Activated CD4-positive, alpha-beta T cell treated with anti-CD3 and anti-CD28 coated beads for 36 hours (primary cell): Measurements from ENCODE around the gene TLR8. TPM values are rescaled to one million over a fixed set of nuclear protein-coding genes. Genes with fewer than 3 reads are reported as not detected.

Source experiments
- ATAC-seq: fragments of 200-7000 bp; cut with Tn5 transposase; one replicate; pipeline ENCODE4 v1.10.0; 2021; ENCODE audit warnings: mild to moderate bottlenecking, moderate library complexity
- CTCF ChIA-PET: fragments of 350-600 bp; sonication (Branson Sonifier 250); formaldehyde crosslinking; loops from one replicate; lab custom pipeline; 2021; ENCODE audit warnings: antibody characterized with exemption; lab: Charles Lee
- POLR2A ChIA-PET: fragments of 350-600 bp; sonication (Branson Sonifier 250); formaldehyde crosslinking; loops from one replicate; lab custom pipeline; 2021; ENCODE audit warnings: antibody characterized with exemption, inconsistent platforms; lab: Charles Lee
- DNase-seq: peaks from one replicate; pipeline ENCODE4 v3.0.0-alpha.2; 2020
- H3K27ac Mint-ChIP-seq: one replicate; pipeline ENCODE4 v1.8.0; 2021; ENCODE audit warnings: mixed read lengths
- H3K27me3 Mint-ChIP-seq: one replicate; pipeline ENCODE4 v1.8.0; 2021; ENCODE audit warnings: mixed read lengths
- H3K36me3 Mint-ChIP-seq: one replicate; pipeline ENCODE4 v1.8.0; 2021; ENCODE audit warnings: low read depth, mixed read lengths
- H3K4me1 Mint-ChIP-seq: one replicate; pipeline ENCODE4 v1.8.0; 2021; ENCODE audit warnings: mixed read lengths
- H3K4me3 Mint-ChIP-seq: one replicate; pipeline ENCODE4 v1.8.0; 2021; ENCODE audit warnings: mild to moderate bottlenecking, moderate library complexity, mixed read lengths
- H3K9me3 Mint-ChIP-seq: one replicate; pipeline ENCODE4 v1.8.0; 2021; ENCODE audit warnings: low read depth, mixed read lengths
- intact Hi-C, 2 experiments: fragments of 100-400 bp; cut with DNase I in 1 of 2; cut with micrococcal nuclease in 1 of 2; formaldehyde crosslinking; loops; one replicate each; pipeline versions ENCODE4 v1.14.2 to v1.15.1; 2022 to 2024; cut with DNase I, micrococcal nuclease
- total RNA-seq, 2 experiments: library from RNA; stranded (reverse); gene quantifications; one replicate each; pipeline ENCODE4 v1.2.3, GENCODE V29; 2021

The TLR8 gene
- total RNA-seq, 2 experiments from 2014 or later, result not detected

DNA sequence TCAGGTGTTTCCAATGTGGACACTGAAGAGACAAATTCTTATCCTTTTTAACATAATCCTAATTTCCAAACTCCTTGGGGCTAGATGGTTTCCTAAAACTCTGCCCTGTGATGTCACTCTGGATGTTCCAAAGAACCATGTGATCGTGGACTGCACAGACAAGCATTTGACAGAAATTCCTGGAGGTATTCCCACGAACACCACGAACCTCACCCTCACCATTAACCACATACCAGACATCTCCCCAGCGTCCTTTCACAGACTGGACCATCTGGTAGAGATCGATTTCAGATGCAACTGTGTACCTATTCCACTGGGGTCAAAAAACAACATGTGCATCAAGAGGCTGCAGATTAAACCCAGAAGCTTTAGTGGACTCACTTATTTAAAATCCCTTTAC, 20.9 kb upstream of the TLR8 start:
- ChIA-PET POLR2A (no interaction called here), CTCF (no interaction called here)
- no peak overlapping the region for H3K27ac Mint-ChIP-seq
- peaks cover 6% of the 10 kb centered on the region for H3K4me1 Mint-ChIP-seq
- peaks cover 3% of the 10 kb centered on the region for H3K27me3 Mint-ChIP-seq
- no peaks in the 10 kb centered on the region for H3K9me3 Mint-ChIP-seq
- no peak overlapping the region for H3K4me3 Mint-ChIP-seq
- no peaks in the 10 kb centered on the region for H3K36me3 Mint-ChIP-seq
- DNase-seq (no peak), ATAC-seq (no peak)
- intact Hi-C loops, result no loop called here

DNA sequence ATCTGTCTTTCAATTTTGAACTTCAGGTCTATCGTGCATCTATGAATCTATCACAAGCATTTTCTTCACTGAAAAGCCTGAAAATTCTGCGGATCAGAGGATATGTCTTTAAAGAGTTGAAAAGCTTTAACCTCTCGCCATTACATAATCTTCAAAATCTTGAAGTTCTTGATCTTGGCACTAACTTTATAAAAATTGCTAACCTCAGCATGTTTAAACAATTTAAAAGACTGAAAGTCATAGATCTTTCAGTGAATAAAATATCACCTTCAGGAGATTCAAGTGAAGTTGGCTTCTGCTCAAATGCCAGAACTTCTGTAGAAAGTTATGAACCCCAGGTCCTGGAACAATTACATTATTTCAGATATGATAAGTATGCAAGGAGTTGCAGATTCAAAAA, 19.9 kb upstream of the TLR8 start:
- no peaks in the 10 kb centered on the region for H3K36me3 Mint-ChIP-seq
- DNase-seq (no peak), ATAC-seq (no peak)
- CTCF ChIA-PET, result no interaction called here
- no peak overlapping the region for H3K27ac Mint-ChIP-seq
- no peak overlapping the region for H3K4me3 Mint-ChIP-seq
- H3K9me3 Mint-ChIP-seq, result no peaks in the 10 kb centered on the region
- peaks cover 3% of the 10 kb centered on the region for H3K27me3 Mint-ChIP-seq
- H3K4me1 Mint-ChIP-seq, result peaks cover 16% of the 10 kb centered on the region
- POLR2A ChIA-PET, result no interaction called here
- intact Hi-C loops, result no loop called here

DNA sequence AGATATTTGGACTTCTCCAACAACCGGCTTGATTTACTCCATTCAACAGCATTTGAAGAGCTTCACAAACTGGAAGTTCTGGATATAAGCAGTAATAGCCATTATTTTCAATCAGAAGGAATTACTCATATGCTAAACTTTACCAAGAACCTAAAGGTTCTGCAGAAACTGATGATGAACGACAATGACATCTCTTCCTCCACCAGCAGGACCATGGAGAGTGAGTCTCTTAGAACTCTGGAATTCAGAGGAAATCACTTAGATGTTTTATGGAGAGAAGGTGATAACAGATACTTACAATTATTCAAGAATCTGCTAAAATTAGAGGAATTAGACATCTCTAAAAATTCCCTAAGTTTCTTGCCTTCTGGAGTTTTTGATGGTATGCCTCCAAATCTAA, 19.3 kb upstream of the TLR8 start:
- Mint-ChIP-seq H3K36me3 (no peaks in the 10 kb centered on the region), H3K27ac (no peak overlapping the region), H3K4me3 (no peak overlapping the region), H3K4me1 (peaks cover 20% of the 10 kb centered on the region), H3K27me3 (no peaks in the 10 kb centered on the region), H3K9me3 (no peaks in the 10 kb centered on the region)
- DNase-seq (no peak), ATAC-seq (no peak)
- ChIA-PET POLR2A (no interaction called here), CTCF (no interaction called here)
- intact Hi-C loops, result no loop called here

DNA sequence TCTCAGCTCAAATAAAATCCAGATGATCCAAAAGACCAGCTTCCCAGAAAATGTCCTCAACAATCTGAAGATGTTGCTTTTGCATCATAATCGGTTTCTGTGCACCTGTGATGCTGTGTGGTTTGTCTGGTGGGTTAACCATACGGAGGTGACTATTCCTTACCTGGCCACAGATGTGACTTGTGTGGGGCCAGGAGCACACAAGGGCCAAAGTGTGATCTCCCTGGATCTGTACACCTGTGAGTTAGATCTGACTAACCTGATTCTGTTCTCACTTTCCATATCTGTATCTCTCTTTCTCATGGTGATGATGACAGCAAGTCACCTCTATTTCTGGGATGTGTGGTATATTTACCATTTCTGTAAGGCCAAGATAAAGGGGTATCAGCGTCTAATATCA, 18.7 kb upstream of the TLR8 start:
- H3K9me3 Mint-ChIP-seq, result no peaks in the 10 kb centered on the region
- CTCF ChIA-PET, result interaction anchor here (0.6 kb wide), 1 partner anchor 84 kb away, joined by 4 read pairs; no protein-coding TSS in a partner anchor

DNA sequence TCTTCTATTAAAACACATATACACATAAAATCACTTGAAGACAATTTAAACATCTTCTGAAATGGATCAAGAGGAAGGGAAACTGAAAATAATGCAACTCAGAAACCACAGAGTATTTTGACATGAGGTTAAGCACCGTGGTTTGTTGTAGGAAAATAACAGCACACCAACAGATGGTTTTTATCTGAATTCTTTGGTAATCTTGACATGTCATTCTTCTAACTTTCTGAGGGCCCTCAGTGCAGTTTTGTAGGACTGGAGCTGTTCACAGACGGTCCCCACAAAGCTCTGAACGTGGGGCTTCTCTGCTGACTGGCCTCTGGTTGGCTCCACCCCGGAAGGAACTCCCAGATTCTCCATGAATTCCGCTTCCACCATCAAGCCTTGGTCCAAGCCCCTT, 16.0 kb upstream of the TLR8 start:
- no peaks in the 10 kb centered on the region for H3K27me3 Mint-ChIP-seq
- ChIA-PET CTCF (interaction anchor here (1.0 to 2.2 kb wide), 4 partner anchors 76 to 189 kb away, joined by 3 to 7 read pairs (median 4); no protein-coding TSS in a partner anchor), POLR2A (no interaction called here)
- ATAC-seq (peak; percentile 30), DNase-seq (no peak)
- H3K4me3 Mint-ChIP-seq, result no peak overlapping the region
- no peaks in the 10 kb centered on the region for H3K36me3 Mint-ChIP-seq
- H3K9me3 Mint-ChIP-seq, result no peaks in the 10 kb centered on the region
- H3K4me1 Mint-ChIP-seq, result peaks cover 27% of the 10 kb centered on the region
- peak overlapping the region; percentile 29 for H3K27ac Mint-ChIP-seq
- intact Hi-C loops, result loop anchor here in 1 of 2 experiments (5.0 kb wide), 1 partner anchor 188 kb away; no protein-coding TSS in a partner anchor

More for the DNA sequence above, 18.7 kb upstream of the TLR8 start:
- Mint-ChIP-seq H3K36me3 (no peaks in the 10 kb centered on the region), H3K27ac (no peak overlapping the region), H3K4me1 (peaks cover 25% of the 10 kb centered on the region), H3K27me3 (no peaks in the 10 kb centered on the region), H3K4me3 (no peak overlapping the region)
- intact Hi-C loops, result no loop called here
- DNase-seq (no peak), ATAC-seq (no peak)
- POLR2A ChIA-PET, result no interaction called here

DNA sequence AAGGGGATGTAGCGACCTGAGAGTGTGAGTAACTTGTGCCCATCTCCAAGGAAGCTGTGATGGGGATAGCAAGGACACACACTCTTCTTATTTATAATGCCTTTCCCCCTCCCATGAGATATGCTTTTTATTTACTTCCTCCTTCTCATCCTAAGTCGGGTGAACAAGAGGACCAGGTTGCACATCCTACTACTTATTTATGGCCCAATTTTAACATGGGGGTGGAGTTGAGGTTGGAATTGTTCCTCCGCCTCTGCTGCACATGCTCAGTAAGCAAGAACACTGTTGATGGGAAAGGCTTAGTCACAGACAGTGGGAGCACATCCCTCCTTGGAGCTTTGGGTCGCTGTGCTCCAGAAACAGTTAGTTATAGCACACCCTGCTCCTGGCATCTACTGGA, 15.2 kb upstream of the TLR8 start:
- POLR2A ChIA-PET, result no interaction called here
- H3K27ac Mint-ChIP-seq, result peak overlapping the region; percentile 13
- no peak overlapping the region for H3K4me3 Mint-ChIP-seq
- intact Hi-C loops, result loop anchor here in 1 of 2 experiments (5.0 kb wide), 1 partner anchor 189 kb away; no protein-coding TSS in a partner anchor
- no peaks in the 10 kb centered on the region for H3K36me3 Mint-ChIP-seq
- CTCF ChIA-PET, result interaction anchor here (1.0 to 2.2 kb wide), 5 partner anchors 9 to 189 kb away, joined by 3 to 7 read pairs (median 4); no protein-coding TSS in a partner anchor
- no peaks in the 10 kb centered on the region for H3K9me3 Mint-ChIP-seq
- DNase-seq (no peak), ATAC-seq (no peak)
- H3K27me3 Mint-ChIP-seq, result no peaks in the 10 kb centered on the region
- peaks cover 27% of the 10 kb centered on the region for H3K4me1 Mint-ChIP-seq

DNA sequence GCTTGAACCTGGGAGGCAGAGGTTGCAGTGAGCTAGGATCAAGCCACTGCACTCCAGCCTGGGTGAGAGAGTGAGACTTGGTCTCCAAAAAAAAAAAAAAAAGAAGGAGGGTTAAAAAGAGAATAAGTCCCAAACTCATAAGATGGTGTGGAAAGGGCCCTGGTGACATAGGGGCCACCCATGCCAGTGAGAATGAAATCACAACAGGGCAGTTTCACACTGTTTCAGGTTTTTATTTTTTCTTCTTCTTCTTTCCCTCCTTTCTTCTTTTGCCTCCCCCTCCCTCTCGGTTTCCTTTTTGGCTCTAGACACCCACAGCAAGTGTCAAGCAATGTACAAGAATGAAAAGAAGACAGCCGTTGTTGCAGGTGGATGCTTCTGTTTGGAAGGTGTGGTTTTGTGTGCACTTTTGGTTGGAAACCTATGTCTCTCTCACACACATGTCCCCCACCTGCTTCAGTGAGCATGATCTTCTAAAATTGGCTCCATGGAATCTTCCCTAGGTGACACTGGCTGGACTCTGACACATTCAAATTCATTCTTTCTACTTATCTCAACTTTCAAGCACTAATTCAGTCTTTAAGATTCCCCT, 14.4 kb upstream of the TLR8 start:
- Mint-ChIP-seq H3K36me3 (no peaks in the 10 kb centered on the region), H3K4me1 (peaks cover 27% of the 10 kb centered on the region), H3K9me3 (no peaks in the 10 kb centered on the region), H3K27ac (no peak overlapping the region), H3K4me3 (no peak overlapping the region), H3K27me3 (no peaks in the 10 kb centered on the region)
- intact Hi-C loops, result loop anchor here in 1 of 2 experiments (5.0 kb wide), 1 partner anchor 190 kb away; no protein-coding TSS in a partner anchor
- ATAC-seq, result peak; percentile 37
- POLR2A ChIA-PET, result no interaction called here
- CTCF ChIA-PET, result interaction anchor here (0.6 to 2.2 kb wide), 5 partner anchors 8 to 190 kb away, joined by 3 to 7 read pairs (median 3); no protein-coding TSS in a partner anchor
- no peak for DNase-seq

DNA sequence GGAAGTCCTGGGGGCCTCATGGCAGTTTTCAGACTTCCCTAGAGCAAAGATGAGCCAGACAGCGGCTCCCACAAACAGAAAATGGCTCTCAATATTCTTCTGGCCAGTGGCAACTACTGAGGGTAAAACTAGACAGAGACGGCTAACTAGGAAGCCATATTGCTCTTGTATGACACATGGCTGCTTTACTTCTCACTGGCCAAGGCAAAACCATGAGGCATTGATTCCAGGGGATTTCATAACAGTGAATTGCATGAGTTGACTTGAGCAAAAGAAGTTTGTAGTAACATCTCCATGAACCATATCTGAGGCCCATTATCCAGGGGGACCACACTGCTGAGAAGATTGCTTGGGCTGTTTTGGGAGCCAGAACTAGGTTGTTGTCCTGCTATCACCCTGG, 13.7 kb upstream of the TLR8 start:
- CTCF ChIA-PET, result interaction anchor here (0.6 to 4.4 kb wide), 3 partner anchors 45 to 78 kb away, joined by 3 to 25 read pairs (median 5); no protein-coding TSS in a partner anchor
- Mint-ChIP-seq H3K36me3 (no peaks in the 10 kb centered on the region), H3K27ac (no peak overlapping the region), H3K4me3 (no peak overlapping the region), H3K4me1 (peaks cover 27% of the 10 kb centered on the region), H3K9me3 (no peaks in the 10 kb centered on the region), H3K27me3 (no peaks in the 10 kb centered on the region)
- POLR2A ChIA-PET, result no interaction called here
- intact Hi-C loops, result loop anchor here in 1 of 2 experiments (5.0 kb wide), 1 partner anchor 190 kb away; no protein-coding TSS in a partner anchor
- no peak for ATAC-seq
- no peak for DNase-seq

DNA sequence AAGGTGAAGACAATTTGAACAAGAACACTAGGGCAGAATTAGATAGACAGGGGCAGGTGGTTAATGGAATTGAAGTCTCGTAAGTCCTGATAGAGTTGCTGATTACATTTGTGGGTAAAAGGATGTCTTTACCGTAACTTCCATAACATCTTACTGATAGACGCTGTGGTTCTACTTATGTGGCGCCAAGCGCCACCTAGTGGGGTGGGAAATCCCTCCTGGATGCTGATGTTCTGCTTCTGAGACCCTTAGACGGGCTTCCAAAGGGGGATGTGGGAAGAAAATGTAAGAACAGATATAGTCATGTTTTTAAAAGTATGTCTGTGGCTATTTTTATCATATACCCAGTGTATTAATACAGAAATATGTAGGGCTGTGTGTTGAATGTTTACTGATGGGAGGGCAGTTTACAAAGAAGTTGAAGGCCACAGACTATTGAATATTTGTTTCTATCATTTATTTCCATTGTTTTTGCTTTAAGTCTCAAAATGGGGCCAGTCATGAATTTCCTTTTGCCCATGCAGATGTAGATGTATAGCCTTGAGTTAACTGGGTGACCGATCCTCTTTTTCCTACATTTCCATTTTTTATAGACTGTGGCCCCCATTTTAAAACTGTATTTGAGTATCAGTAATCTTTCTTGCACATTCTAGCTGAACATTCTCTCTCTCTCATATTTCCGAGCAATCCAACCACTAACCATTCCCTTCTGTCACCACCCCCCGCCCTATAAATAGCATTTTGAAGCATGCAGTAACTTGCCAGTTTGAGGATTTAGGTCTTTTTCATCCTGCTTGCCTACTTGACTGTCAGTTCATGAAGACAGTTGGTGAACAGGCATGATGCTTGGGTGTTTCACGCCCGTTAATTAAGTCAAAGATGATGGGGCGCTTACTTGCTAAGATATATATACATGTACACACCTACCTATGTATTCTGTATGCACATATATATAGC, 12.1 kb upstream of the TLR8 start:
- ATAC-seq (peak; percentile 28), DNase-seq (peak; percentile 67)
- POLR2A ChIA-PET, result no interaction called here
- Mint-ChIP-seq H3K9me3 (no peaks in the 10 kb centered on the region), H3K4me1 (peaks cover 34% of the 10 kb centered on the region), H3K4me3 (no peak overlapping the region), H3K27ac (no peak overlapping the region), H3K36me3 (no peaks in the 10 kb centered on the region), H3K27me3 (no peaks in the 10 kb centered on the region)
- CTCF ChIA-PET, result interaction anchor here (0.9 to 4.4 kb wide), 4 partner anchors 76 to 82 kb away, joined by 3 to 25 read pairs (median 4); no protein-coding TSS in a partner anchor
- intact Hi-C loops, result loop anchor here (1.0 to 5.0 kb wide), 4 partner anchors 80 to 192 kb away; no protein-coding TSS in a partner anchor

DNA sequence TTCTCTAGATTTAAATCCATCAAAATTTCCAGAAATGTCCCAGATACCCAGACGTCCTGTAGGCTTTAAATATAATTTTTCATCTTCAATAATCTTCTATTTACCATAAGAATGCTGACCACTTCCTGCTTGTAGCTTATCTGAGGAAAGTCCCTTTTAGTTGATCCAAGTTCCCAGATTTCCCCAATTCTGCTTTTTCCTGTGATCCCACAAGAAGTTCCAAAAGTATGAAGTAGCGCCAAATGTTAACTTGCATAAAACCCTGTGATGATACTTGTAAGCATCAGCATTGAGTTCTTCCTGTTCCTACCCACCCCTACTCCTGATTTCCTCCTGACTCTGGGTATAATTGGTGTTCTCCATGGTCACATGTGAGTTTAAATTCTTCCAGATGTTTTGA, 10.6 kb upstream of the TLR8 start:
- no peak for DNase-seq
- CTCF ChIA-PET, result interaction anchor here (4.4 kb wide), 1 partner anchor 81 kb away, joined by 25 read pairs; no protein-coding TSS in a partner anchor
- Mint-ChIP-seq H3K27ac (no peak overlapping the region), H3K4me1 (peaks cover 25% of the 10 kb centered on the region), H3K27me3 (no peaks in the 10 kb centered on the region), H3K4me3 (no peak overlapping the region), H3K36me3 (no peaks in the 10 kb centered on the region), H3K9me3 (no peaks in the 10 kb centered on the region)
- intact Hi-C loops, result loop anchor here (2.0 kb wide), 2 partner anchors 81 to 125 kb away; no protein-coding TSS in a partner anchor
- POLR2A ChIA-PET, result no interaction called here
- no peak for ATAC-seq

DNA sequence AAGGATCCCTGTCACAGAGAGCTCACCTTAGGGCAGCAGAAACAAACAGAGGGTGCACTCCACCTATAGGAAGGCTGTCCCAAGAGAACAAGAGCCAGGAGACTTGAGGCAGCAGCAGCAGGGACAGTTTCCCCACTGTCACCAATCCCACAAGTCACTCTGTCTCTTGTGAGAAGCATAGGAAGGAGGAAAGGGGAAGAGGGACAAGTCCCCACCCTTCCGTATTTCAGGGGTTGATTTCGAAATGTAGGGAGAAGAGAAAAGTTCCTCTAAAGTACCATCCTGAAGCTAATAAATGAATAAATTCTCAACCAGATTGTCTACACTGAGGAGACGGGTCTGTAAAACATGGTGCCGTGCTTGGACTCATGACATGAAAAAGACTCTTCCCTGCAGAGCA, 9.5 kb upstream of the TLR8 start:
- no peak for DNase-seq
- Mint-ChIP-seq H3K27me3 (no peaks in the 10 kb centered on the region), H3K27ac (no peak overlapping the region), H3K4me3 (no peak overlapping the region), H3K9me3 (no peaks in the 10 kb centered on the region), H3K36me3 (no peaks in the 10 kb centered on the region), H3K4me1 (peaks cover 18% of the 10 kb centered on the region)
- intact Hi-C loops, result no loop called here
- CTCF ChIA-PET, result interaction anchor here (0.7 to 4.4 kb wide), 6 partner anchors 9 to 333 kb away, joined by 3 to 25 read pairs (median 3); partner anchors contain the start of gene TLR8
- ATAC-seq, result no peak
- POLR2A ChIA-PET, result no interaction called here
